GM13976 (cell line): Measurements from ENCODE around the gene QRFP.

Source experiments
- DNase-seq: peaks from one replicate; pipeline ENCODE4 v3.0.0; 2012; ENCODE audit warnings: low spot score
- in situ Hi-C: fragments of 300-500 bp; cut with MboI; formaldehyde crosslinking; loops from one replicate; pipeline ENCODE4 v1.12.0; 2022; ENCODE audit warnings: low sequenced_read_pairs, mixed read lengths, inconsistent platforms; ENCODE audit not compliant: unreplicated experiment
- TF ChIP-seq, protein P1 (sequence below): IDR thresholded peaks from 2 replicates; pipeline ENCODE4 v1.5.1; 2012; ENCODE audit warnings: borderline replicate concordance, mild to moderate bottlenecking; ENCODE audit not compliant: insufficient read depth; ENCODE audit errors: extremely low read depth, missing control alignments, control extremely low read depth

Gene QRFP

DNA sequence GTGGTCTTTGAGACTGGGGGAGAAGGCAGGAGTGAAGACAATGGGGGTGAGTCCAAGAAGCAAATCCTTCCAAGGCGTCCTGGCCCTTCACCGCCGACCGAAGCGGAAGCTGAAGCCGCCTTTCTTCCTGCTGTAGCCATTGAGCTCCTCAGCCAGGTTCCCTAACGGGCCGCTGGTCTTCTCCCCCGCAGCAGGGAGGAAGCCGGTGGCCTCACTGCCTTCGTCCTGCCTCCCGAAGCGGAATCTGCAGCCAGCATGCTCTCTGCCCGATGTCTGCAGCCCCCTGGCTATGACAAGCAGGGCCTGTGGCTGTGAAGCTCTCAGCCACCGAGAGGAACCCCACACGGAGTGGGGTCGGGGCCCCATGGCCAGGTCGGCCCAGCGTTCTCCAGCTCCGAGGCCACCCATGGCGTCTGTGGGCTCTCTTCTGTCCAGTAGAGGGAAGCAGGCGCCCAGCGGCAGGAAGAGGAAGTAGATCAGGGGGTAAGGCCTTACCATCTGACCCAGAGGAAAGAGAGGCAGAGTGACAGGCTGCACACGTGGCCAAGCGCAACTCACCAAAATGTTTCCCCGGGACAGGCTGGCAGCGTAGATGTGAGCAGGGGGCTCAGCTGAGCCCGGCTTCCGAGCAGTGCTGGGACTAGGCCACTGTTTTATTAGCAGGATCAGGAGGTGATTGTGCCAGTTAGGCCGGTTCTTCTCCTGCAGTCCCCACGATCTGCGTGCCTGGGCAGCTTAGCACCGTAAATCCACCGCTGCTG is 3.1 kb downstream of the QRFP start:
- in situ Hi-C loops: no loop called here
- TF ChIP-seq, protein P1, sequence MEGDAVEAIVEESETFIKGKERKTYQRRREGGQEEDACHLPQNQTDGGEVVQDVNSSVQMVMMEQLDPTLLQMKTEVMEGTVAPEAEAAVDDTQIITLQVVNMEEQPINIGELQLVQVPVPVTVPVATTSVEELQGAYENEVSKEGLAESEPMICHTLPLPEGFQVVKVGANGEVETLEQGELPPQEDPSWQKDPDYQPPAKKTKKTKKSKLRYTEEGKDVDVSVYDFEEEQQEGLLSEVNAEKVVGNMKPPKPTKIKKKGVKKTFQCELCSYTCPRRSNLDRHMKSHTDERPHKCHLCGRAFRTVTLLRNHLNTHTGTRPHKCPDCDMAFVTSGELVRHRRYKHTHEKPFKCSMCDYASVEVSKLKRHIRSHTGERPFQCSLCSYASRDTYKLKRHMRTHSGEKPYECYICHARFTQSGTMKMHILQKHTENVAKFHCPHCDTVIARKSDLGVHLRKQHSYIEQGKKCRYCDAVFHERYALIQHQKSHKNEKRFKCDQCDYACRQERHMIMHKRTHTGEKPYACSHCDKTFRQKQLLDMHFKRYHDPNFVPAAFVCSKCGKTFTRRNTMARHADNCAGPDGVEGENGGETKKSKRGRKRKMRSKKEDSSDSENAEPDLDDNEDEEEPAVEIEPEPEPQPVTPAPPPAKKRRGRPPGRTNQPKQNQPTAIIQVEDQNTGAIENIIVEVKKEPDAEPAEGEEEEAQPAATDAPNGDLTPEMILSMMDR: no peak
- no peak for DNase-seq

DNA sequence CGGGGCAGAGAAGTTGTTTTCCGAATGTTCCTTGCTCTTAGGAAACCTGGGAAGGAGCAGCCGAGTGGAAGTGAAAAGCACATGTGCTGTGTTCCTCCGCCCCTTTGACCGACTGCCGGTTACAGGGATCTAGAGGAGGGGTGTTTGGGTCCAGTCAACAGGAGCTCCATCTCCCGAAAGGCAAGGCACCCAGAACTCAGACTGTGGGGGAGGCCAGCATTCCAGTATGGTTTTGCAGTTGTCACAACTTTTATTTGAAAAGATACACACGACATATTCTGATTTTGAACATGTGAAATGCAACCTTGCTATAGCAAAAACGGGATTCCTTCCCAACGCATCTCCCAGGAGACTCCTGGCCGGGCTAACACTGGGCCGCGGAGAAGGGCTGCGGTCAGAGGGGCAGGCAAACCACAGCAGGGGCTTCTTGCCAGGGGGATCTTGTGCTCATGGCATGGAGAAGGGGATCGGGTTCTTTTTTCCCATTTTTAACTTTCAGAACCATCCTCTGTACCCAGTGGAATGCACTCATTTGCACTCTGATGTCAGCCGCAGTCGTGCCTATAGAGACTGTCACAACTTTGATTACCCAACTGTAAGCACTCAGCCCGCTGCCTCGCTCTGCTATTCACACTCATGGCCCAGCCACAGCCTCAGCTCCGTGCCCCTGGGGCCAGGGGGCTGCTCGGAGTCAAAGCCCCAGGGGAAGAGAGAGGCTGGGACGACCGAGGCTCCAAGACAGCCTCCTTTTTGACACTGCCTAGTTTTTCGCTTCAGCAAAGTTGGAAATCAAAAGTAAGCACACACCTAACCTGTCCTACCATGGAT is 3.9 kb downstream of the QRFP start:
- in situ Hi-C loops: no loop called here
- TF ChIP-seq, protein P1: no peak
- no peak for DNase-seq

DNA sequence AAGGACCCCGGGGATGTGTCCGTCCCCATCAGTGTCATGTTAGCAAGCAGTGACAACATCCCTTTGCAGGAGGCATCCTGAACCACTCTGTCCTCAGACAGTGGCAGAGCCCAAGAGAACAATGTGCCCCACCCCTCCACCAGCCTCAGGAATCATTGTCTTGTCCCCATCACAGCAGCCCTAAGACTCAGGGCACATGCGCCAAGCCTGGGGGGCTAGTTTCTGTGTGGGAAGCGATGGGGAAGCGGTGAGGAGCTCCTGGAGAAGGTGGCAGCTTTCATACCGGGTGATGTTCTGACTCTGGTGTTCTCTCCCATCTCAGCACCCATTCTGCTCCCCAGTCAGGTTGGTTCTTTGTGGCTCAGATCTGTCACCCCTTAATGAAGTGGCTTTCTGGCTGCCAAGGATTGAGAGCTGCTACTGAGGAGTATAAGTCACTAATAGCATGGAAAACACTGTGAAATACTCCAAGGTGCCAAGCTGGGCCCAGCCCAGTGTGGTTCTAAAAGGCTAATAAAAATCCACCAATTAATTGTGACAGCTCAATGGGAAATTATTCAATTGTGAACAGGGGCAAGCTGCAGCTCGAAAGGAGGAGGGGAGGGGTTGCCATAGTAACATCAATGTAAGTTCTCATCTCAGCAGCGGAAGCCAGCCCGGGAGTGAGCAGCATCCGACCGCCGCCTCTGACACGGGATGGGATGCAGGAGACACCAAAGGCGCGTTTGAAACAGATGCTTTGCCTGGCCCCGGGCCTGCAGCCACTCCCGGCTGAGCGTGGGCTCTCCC is 4.7 kb downstream of the QRFP start:
- no peak for DNase-seq
- TF ChIP-seq, protein P1: no peak
- in situ Hi-C loops: no loop called here

DNA sequence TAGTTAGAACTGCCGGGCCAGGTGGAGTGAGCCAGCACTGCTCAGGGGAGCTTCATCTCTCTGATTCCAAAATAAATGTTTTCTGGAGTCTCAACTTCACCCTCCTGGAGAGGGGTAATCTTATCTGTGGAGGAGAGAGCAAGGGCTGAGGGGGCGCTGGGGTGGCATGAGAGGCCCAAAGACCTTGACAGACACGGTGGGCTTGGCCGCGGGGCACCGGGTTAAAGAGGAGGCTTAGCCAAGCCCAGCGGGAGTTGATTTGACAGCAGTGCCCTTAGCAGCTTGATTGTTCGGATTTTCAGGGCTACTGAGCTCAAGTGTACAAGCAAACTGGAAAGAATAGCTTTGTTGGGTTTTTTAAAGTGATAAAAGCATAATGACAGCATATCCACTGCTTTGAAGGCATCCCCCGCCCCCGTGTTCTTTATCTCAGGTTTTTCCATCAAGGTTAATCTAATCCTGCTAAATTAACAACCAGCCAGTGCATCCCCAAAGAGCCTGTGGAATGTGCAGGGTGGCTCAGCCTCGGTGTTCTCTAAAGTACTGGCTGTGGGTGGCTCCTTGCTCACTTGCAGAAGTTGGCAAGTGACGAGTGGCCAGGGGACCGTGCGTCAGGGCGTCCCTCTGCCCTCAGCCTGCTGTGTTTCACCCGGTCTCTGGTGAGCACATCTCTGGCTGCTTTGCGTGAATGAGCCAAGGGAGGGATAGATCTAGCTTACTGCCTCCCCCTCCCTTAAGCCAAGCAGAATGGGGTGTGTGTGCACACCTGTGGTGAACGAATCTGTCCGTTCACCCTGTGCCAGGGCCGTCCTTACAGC is 5.5 kb downstream of the QRFP start:
- TF ChIP-seq, protein P1: no peak
- in situ Hi-C loops: no loop called here
- DNase-seq: no peak

DNA sequence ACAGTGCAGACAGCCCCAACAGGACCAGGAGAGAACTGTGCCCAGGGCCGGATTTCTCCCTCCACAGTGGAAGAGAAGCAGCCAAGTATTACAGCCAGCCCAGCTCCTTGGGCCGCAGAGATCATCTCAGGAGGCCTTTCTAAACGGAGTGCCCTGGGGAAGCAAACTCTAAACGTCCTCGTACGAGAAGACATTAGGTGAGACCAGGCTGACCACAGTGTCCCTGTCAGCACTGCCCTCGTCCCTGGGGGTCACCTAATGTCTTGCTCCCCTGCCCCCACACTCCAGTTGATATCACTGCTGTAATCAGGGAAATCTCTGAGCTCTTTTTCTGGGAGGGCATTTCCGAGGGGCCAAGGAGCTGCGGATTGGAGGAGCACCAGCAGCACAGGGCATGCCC is 6.5 kb downstream of the QRFP start:
- TF ChIP-seq, protein P1: no peak
- in situ Hi-C loops: no loop called here
- no peak for DNase-seq
